HG02759 (cell line): ENCODE measurements around the gene CCT6A.
"Not testable (repeated sequence)": the region's sequence is repeated elsewhere in the genome, so short reads cannot be mapped to it uniquely, and the experiment has no call there.

ENCODE experiments used
- ATAC-seq: cut with Tn5 transposase; IDR thresholded peaks from one replicate; pipeline ENCODE4 v1.9.1; 2021; ENCODE audit warnings: mild to moderate bottlenecking, moderate library complexity; ENCODE audit not compliant: unreplicated experiment

Gene CCT6A

DNA sequence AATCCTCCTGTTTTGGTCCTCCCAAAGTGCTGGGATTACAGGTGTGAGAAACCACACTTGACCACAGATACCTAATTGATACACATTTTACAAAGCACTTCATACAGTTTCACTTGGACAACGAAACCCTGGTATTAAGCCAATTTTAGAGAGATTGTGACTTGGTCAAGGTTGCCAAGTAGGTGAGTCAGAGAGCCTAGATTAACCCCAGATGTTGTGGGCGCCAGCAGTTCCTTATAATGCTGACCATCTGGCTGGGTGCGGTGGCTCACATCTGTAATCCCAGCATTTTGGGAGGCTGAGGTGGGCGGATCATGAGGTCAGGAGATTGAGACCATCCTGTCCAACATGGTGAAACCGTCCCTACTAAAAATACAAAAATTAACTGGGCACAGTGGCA, 46.1 kb downstream of the CCT6A start:
- no peak for ATAC-seq

DNA sequence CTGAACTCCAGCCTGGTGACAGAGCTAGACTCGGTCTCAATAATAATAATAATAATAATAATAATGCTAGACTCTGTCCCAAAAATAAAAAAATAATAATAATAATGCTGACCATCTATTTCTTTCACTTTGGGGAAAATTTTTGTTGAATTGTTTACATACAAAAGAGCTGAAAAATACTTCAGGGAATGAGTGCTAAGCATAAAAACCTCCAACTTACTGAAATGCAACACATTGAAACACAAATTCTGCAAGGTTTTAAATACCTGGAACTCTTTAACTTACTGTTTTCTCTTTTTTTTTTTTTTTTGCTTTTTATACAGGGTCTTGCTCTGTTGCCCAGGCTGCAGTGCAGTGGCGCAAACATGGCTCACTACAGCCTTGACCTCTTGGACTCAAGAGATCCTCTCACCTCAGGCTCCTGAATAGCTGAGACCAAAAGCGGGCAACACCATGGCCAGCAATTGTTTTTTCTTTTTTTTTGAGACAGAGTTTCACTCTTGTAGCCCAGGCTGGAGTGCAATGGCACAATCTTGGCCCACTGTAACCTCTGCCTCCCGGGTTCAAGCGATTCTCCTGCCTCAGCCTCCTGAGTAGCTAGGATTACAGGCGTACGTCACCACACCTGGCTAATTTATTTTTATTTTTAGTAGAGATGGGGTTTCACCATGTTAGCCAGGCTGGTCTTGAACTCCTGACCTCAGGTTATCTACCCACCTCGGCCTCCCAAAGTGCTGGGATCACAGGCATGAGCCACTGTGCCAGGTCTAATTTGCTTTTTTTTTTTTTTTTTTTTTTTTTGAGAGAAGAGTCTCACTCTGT, 46.8 kb downstream of the CCT6A start:
- not testable (repeated sequence) for ATAC-seq

DNA sequence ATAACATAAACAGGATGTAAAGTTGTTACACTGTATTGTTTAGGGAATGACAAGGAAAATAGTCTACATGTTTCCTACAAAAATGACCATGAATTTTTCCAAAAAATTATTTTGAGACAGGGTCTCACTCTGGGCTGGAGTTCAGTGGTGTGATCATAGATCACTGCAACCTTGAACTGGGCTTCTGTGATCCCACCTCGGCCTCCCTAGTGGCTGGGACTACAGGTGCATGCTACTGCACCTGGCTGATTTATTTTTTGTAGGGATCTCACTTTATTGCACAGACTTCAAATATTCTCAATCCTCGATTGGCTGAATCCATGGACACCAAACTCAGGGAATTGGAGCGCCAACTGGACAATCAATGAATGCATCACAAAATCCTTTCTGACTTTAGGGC, 48.1 kb downstream of the CCT6A start:
- ATAC-seq: no peak

DNA sequence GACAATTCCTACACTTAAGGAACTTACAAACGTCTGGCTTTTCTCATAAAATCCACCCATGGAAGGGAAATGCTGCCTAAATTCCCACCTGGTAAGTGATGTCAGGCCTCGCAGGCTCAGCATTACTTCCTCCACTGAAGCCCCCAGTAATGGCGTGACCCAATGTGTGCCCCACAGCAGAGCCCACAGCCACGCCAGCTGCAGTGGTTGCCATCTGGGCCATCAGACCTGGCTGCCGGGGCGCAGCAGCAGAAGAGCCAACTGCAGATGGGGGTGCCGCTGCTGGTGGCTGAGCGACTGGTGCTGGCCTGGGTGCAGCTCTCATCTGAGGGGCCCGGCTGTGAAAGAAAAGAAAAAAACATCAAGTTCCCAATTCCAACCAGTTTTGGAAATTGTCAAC, 52.6 kb downstream of the CCT6A start:
- ATAC-seq: not testable (repeated sequence)

DNA sequence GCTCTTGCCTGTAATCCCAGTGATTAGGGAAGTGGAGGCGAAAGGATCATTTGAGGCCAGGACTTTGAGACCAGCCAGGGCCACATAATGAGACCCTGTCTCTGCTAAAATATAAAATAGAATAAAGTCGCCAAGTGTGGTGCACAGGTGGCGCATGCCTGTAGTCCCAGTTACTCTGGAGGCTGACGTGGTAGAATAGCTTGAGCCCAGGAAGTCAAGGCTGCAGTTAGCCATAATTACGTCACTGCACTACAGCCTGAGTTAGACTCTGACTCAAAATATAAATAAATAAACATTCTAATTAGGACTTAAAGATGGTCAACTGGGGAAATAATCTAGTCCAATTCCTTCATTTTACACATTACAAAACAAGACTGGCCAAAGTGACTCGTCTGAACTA, 53.9 kb downstream of the CCT6A start:
- no peak for ATAC-seq

DNA sequence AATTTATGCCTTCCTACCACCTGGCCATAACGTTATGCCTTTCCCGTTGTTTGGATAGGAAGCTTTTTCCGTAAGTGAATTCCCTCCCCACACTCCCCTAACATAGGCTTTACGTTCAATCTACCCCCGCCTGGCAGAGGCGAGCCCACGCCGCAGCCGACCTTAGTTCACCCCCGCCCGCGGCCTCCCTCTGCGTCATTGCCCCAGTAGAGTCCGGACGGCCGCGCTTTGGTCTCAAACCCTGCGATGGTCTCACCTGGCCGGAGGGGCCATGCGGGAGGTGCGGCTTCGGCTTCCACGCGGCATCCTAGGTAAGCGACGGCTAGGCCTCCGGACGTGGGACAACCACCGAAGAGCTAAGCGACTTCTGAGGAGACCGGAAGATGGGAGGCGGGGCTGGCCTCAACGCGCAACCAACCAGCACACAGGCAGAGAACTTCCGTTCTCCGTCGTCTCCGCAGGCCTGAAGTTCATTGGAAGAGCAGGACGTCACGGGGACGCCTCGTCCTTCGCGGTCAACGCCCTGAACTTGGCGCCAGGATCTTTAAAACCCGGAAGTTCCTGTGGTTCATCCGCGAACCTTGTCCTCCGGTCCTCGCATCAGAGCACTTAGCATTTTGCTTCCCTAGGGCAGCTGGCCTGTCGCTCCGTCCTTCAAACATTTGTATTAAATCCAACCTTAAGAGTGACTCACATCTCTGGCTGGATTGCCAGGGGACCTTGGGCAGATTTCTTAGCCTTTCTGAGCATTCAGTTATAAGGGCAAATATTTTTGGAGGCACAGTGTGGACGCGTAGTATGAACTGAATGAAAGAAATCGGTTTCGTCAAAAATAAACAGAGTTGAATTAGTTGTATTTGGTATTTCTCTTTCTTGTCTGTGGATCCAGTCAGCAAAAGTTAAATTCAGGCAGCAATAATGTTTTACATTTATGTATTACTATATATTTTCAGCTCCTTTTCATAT, 54.8 kb downstream of the CCT6A start, which contains the start of gene CHCHD2:
TSS of gene CHCHD2 (minus strand) at position 369 of the 966 bp plus-strand sequence. CDS start at position 306, 63 bp downstream.
- peak; percentile 100 for ATAC-seq

DNA sequence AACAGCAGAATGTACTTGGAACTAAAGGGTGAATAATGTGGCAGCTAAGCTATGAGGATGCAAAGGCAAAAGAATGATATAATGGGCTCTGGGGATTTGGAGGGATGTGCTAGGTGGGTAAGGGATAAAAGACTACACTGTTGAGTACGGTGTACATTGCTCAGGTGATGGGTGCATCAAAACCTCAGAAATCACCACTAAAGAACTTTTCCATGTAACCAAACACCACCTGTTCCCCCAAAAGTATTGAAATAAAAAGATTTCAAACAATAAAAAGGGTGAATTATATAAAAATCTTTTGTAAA, 56.3 kb downstream of the CCT6A start:
- no peak for ATAC-seq

DNA sequence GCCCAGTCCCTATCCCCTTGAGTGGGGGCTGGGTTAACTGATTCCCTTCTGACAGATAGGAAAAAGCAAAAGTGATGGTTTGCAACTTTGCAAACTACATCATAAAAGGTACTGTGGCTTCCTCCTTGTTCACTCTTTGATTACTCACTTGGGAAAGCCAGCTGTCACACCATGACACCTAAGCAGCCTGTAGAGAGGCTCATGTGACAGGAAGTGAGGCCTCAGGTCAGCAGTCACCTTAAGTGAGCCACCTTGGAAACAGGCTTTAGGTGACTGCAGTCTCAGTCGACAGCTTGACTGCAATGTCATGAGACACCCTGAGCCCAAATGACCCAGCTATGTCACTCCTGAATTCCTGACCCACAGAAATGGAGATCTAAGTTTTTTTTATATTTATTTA, 59.0 kb downstream of the CCT6A start:
- ATAC-seq: no peak

DNA sequence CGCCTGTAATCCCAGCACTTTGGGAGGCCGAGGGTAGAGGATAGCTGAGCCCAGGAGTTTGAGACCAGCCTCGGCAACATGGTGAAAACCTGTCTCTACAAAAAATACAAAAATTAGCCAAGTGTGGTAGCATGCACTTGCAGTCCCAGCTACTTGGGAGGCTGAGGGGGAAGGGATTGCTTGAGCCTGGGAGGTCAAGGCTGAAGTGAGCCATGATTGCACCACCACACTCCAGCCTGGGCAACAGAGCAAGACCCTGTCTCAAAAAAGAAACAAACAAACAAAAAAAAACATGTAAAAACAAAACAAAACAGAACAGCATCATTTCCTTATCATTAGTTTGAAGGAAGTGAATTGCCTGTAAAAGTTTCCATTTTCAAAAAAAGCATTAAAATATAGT, 60.7 kb downstream of the CCT6A start:
- not testable (repeated sequence) for ATAC-seq
